Activated CD4-positive, alpha-beta T cell treated with anti-CD3 and anti-CD28 coated beads for 36 hours (primary cell): ENCODE data around the gene TMEM134. TPM values are rescaled to one million over a fixed set of nuclear protein-coding genes. Genes with fewer than 3 reads are reported as not detected.

Experiments
- ATAC-seq: fragments of 200-7000 bp; cut with Tn5 transposase; one replicate; pipeline ENCODE4 v1.10.0; 2021; ENCODE audit warnings: mild to moderate bottlenecking, moderate library complexity
- CTCF ChIA-PET: fragments of 350-600 bp; sonication (Branson Sonifier 250); formaldehyde crosslinking; loops from one replicate; lab custom pipeline; 2021; ENCODE audit warnings: antibody characterized with exemption; lab: Charles Lee
- POLR2A ChIA-PET: fragments of 350-600 bp; sonication (Branson Sonifier 250); formaldehyde crosslinking; loops from one replicate; lab custom pipeline; 2021; ENCODE audit warnings: antibody characterized with exemption, inconsistent platforms; lab: Charles Lee
- DNase-seq: peaks from one replicate; pipeline ENCODE4 v3.0.0-alpha.2; 2020
- H3K27ac Mint-ChIP-seq: one replicate; pipeline ENCODE4 v1.8.0; 2021; ENCODE audit warnings: mixed read lengths
- H3K27me3 Mint-ChIP-seq: one replicate; pipeline ENCODE4 v1.8.0; 2021; ENCODE audit warnings: mixed read lengths
- H3K36me3 Mint-ChIP-seq: one replicate; pipeline ENCODE4 v1.8.0; 2021; ENCODE audit warnings: low read depth, mixed read lengths
- H3K4me1 Mint-ChIP-seq: one replicate; pipeline ENCODE4 v1.8.0; 2021; ENCODE audit warnings: mixed read lengths
- H3K4me3 Mint-ChIP-seq: one replicate; pipeline ENCODE4 v1.8.0; 2021; ENCODE audit warnings: mild to moderate bottlenecking, moderate library complexity, mixed read lengths
- H3K9me3 Mint-ChIP-seq: one replicate; pipeline ENCODE4 v1.8.0; 2021; ENCODE audit warnings: low read depth, mixed read lengths
- intact Hi-C, 2 experiments: fragments of 100-400 bp; cut with DNase I in 1 of 2; cut with micrococcal nuclease in 1 of 2; formaldehyde crosslinking; loops; one replicate each; pipeline versions ENCODE4 v1.14.2 to v1.15.1; 2022 to 2024; cut with DNase I, micrococcal nuclease
- total RNA-seq, 2 experiments: library from RNA; stranded (reverse); gene quantifications; one replicate each; pipeline ENCODE4 v1.2.3, GENCODE V29; 2021

The TMEM134 gene
- total RNA-seq, 2 experiments from 2014 or later = 69.9 to 74.7 TPM

- Mint-ChIP-seq H3K9me3 (no peaks in the 10 kb centered on the region), H3K27me3 (no peaks in the 10 kb centered on the region), H3K4me1 (peaks cover 37% of the 10 kb centered on the region), H3K27ac (peak overlapping the region; percentile 88), H3K4me3 (peak overlapping the region; percentile 89), H3K36me3 (peaks cover 21% of the 10 kb centered on the region)
- ChIA-PET POLR2A (interaction anchor here (1.4 kb wide), 1 partner anchor 105 kb away, joined by 4 read pairs; the partner anchor contains the start of gene PPP1CA), CTCF (interaction anchor here (0.7 to 1.4 kb wide), 3 partner anchors 14 to 103 kb away, joined by 3 to 5 read pairs (median 3); partner anchors contain the start of gene TBC1D10C)
- ATAC-seq = no peak
- intact Hi-C loops = loop anchor here (1.0 to 5.0 kb wide), 11 partner anchors 19 to 153 kb away; partner anchors contain the start of genes POLD4 (in 2 of the 2), TMEM134 (in 2 of the 2), AIP (in 1 of the 2) and PPP1CA (in 1 of the 2)
- DNase-seq = no peak
Observed at GRCh38 chr11:67506426-67507051, 37.5 kb upstream of the TMEM134 start.

- H3K9me3 Mint-ChIP-seq = no peaks in the 10 kb centered on the region
- ChIA-PET CTCF (interaction anchor here (0.7 to 1.6 kb wide), 6 partner anchors 53 to 152 kb away, joined by 3 to 6 read pairs (median 4); partner anchors contain the start of genes GPR152 and TBC1D10C), POLR2A (interaction anchor here (0.8 to 1.4 kb wide), 2 partner anchors 14 to 104 kb away, joined by 3 to 4 read pairs; partner anchors contain the start of gene PPP1CA)
- peak overlapping the region; percentile 97 for H3K27ac Mint-ChIP-seq
- H3K36me3 Mint-ChIP-seq = peaks cover 26% of the 10 kb centered on the region
- intact Hi-C loops = loop anchor here (1.0 to 5.0 kb wide), 12 partner anchors 18 to 152 kb away; partner anchors contain the start of genes POLD4 (in 2 of the 2), TMEM134 (in 2 of the 2), AIP (in 1 of the 2) and PPP1CA (in 1 of the 2)
- H3K27me3 Mint-ChIP-seq = no peaks in the 10 kb centered on the region
- DNase-seq = peak; percentile 97
- peak; percentile 70 for ATAC-seq
- H3K4me1 Mint-ChIP-seq = peaks cover 45% of the 10 kb centered on the region
- peak overlapping the region; percentile 89 for H3K4me3 Mint-ChIP-seq
Observed at GRCh38 chr11:67505605-67506396, 36.8 kb upstream of the TMEM134 start.

- Mint-ChIP-seq H3K27me3 (no peaks in the 10 kb centered on the region), H3K4me3 (peak within 1 kb of the TSS; percentile 89), H3K9me3 (no peaks in the 10 kb centered on the region), H3K36me3 (peaks cover 33% of the 10 kb centered on the region), H3K4me1 (peaks cover 48% of the 10 kb centered on the region), H3K27ac (peak within 1 kb of the TSS; percentile 97)
- DNase-seq (peak; percentile 87), ATAC-seq (peak; percentile 6)
- intact Hi-C loops = loop anchor here (2.0 to 5.0 kb wide), 2 partner anchors 20 to 107 kb away; no protein-coding TSS in a partner anchor
- ChIA-PET POLR2A (interaction anchor here (0.8 to 1.4 kb wide), 2 partner anchors 13 to 104 kb away, joined by 3 to 4 read pairs; partner anchors contain the start of gene PPP1CA), CTCF (interaction anchor here (0.6 to 1.6 kb wide), 6 partner anchors 40 to 151 kb away, joined by 3 to 6 read pairs (median 4); partner anchors contain the start of genes GPR152 and TBC1D10C)
Observed at GRCh38 chr11:67504950-67505581, 36.0 kb upstream of the TMEM134 start, which contains the start of gene PITPNM1. Gene PITPNM1, minus strand, starts transcription at chr11:67505363. Its CDS starts 1,183 bp downstream, at chr11:67504180.

GRCh38 chr11:67504005-67504949, 35.2 kb upstream of the TMEM134 start:
- H3K27ac Mint-ChIP-seq = peak overlapping the region; percentile 69
- DNase-seq = peak; percentile 53
- H3K9me3 Mint-ChIP-seq = no peaks in the 10 kb centered on the region
- ChIA-PET POLR2A (no interaction called here), CTCF (interaction anchor here (0.6 to 1.6 kb wide), 2 partner anchors 39 to 97 kb away, joined by 4 to 6 read pairs; no protein-coding TSS in a partner anchor)
- H3K36me3 Mint-ChIP-seq = peaks cover 37% of the 10 kb centered on the region
- peak overlapping the region; percentile 89 for H3K4me3 Mint-ChIP-seq
- no peak for ATAC-seq
- no peaks in the 10 kb centered on the region for H3K27me3 Mint-ChIP-seq
- intact Hi-C loops = loop anchor here in 1 of 2 experiments (2.0 kb wide), 1 partner anchor 19 kb away; no protein-coding TSS in a partner anchor
- peaks cover 48% of the 10 kb centered on the region for H3K4me1 Mint-ChIP-seq

GRCh38 chr11:67503119-67504004, 34.3 kb upstream of the TMEM134 start:
- Mint-ChIP-seq H3K27ac (peak overlapping the region; percentile 4), H3K4me3 (peak overlapping the region; percentile 56), H3K27me3 (no peaks in the 10 kb centered on the region), H3K36me3 (peaks cover 37% of the 10 kb centered on the region), H3K9me3 (no peaks in the 10 kb centered on the region), H3K4me1 (peaks cover 40% of the 10 kb centered on the region)
- ATAC-seq (no peak), DNase-seq (no peak)
- ChIA-PET POLR2A (no interaction called here), CTCF (no interaction called here)
- intact Hi-C loops = loop anchor here in 1 of 2 experiments (2.0 kb wide), 1 partner anchor 19 kb away; no protein-coding TSS in a partner anchor

GRCh38 chr11:67502328-67502979, 33.4 kb upstream of the TMEM134 start:
- H3K36me3 Mint-ChIP-seq = peaks cover 37% of the 10 kb centered on the region
- H3K27ac Mint-ChIP-seq = no peak overlapping the region
- ChIA-PET POLR2A (no interaction called here), CTCF (no interaction called here)
- H3K4me3 Mint-ChIP-seq = peak overlapping the region; percentile 56
- intact Hi-C loops = no loop called here
- no peaks in the 10 kb centered on the region for H3K27me3 Mint-ChIP-seq
- ATAC-seq = no peak
- H3K9me3 Mint-ChIP-seq = no peaks in the 10 kb centered on the region
- peaks cover 40% of the 10 kb centered on the region for H3K4me1 Mint-ChIP-seq
- DNase-seq = no peak

- H3K9me3 Mint-ChIP-seq = no peaks in the 10 kb centered on the region
- ChIA-PET CTCF (no interaction called here), POLR2A (no interaction called here)
- no peak overlapping the region for H3K4me3 Mint-ChIP-seq
- H3K4me1 Mint-ChIP-seq = peaks cover 36% of the 10 kb centered on the region
- H3K36me3 Mint-ChIP-seq = peaks cover 34% of the 10 kb centered on the region
- no peak for ATAC-seq
- no peaks in the 10 kb centered on the region for H3K27me3 Mint-ChIP-seq
- intact Hi-C loops = no loop called here
- DNase-seq = no peak
- H3K27ac Mint-ChIP-seq = no peak overlapping the region
Observed at GRCh38 chr11:67501854-67502253, 32.8 kb upstream of the TMEM134 start.

GRCh38 chr11:67500831-67501715, 32.0 kb upstream of the TMEM134 start:
- ChIA-PET CTCF (interaction anchor here (0.7 kb wide), 1 partner anchor 36 kb away, joined by 3 read pairs; no protein-coding TSS in a partner anchor), POLR2A (no interaction called here)
- Mint-ChIP-seq H3K9me3 (no peaks in the 10 kb centered on the region), H3K27ac (peak overlapping the region; percentile 17), H3K27me3 (no peaks in the 10 kb centered on the region), H3K36me3 (peaks cover 27% of the 10 kb centered on the region), H3K4me3 (no peak overlapping the region), H3K4me1 (peaks cover 28% of the 10 kb centered on the region)
- DNase-seq (no peak), ATAC-seq (no peak)
- intact Hi-C loops = no loop called here
